ENCODE data around the gene APAF1.

APAF1 gene

DNA sequence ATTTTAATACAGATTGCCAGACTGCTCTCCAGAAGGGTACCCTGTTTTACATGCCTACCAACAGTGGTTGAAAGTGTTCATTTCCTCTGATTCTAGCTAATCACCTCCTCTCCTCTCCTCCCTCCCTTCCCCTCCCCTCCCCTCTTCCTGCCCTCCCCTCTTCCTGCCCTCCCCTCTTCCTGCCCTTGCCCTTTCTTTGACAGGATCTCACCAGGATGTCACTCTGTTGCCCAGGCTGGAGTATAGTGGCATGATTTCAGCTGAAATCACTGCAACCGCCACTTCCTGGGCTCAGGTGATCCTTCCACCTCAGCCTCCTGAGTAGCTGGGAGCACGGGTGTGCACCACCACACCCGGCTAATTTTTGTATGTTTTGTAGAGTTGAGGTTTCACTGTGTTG is 24.7 kb downstream of the APAF1 start:
- no peak for DNase-seq

DNA sequence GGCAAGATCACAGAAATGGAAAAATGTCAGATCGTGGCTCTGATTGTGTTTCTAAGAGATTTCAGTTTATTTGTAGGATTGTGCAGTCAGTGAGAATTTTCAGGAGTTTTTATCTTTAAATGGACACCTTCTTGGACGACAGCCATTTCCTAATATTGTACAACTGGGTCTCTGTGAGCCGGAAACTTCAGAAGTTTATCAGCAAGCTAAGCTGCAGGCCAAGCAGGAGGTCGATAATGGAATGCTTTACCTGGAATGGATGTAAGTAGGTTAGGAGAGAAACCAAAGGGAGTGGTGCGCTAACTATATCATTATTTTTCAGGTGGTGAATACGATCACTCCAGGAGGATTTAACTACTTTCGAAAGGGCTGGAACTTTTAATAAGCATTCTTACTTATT is 26.4 kb downstream of the APAF1 start:
- no peak for DNase-seq

DNA sequence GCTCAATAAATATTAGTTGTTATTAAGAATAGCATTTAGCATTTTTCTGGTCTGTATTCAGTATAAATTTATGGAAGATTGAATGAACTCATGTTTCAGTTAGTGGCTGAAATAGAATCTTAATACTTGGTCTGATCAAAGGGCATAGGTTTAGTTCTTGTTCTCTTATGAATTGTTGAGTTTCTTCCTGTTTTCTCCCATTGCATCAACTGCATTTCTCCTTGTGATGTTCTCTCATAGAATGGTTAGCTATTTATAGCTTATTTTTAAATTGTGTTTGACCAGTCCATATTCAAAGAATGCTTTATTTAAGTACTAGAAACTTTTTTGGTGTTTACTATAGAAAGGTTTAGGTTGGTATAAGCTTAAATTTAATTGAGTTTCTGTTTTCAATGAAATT is 29.8 kb downstream of the APAF1 start:
- no peak for DNase-seq

DNA sequence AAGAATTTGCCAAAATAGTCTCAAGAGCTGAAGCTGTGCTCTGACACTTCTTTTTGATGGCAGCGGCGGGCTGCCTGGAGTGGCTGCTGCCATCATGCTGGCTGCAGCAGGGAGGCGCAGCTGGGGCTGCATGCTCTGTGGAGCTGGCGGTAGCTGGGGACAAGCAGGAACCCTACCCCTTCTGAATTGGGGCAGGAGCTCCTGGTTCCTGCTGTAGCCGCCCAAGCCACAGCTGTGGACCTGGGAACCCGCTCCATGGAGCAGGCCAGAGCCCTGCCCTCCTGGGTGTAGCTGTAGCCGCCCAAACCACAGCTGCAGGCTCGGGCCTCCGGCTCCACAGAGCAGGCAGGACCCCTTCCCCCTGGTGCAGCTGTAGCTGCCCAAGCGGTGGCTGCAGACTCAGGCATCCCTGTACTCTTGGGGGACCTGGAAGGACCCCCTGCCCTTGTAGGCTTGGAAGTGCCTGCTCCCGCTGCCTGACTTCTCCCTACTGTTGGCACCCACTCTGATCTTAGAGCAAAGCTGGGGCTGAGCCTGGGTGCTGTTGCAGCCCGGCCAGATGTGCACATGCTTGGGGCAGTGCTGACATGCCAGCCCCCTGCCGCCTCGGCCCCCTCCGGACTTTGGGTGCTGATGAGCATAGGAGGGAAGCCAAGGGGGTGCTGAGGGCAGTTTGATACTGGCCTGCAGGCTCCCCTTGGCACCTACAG is 33.3 kb downstream of the APAF1 start:
- DNase-seq = no peak

DNA sequence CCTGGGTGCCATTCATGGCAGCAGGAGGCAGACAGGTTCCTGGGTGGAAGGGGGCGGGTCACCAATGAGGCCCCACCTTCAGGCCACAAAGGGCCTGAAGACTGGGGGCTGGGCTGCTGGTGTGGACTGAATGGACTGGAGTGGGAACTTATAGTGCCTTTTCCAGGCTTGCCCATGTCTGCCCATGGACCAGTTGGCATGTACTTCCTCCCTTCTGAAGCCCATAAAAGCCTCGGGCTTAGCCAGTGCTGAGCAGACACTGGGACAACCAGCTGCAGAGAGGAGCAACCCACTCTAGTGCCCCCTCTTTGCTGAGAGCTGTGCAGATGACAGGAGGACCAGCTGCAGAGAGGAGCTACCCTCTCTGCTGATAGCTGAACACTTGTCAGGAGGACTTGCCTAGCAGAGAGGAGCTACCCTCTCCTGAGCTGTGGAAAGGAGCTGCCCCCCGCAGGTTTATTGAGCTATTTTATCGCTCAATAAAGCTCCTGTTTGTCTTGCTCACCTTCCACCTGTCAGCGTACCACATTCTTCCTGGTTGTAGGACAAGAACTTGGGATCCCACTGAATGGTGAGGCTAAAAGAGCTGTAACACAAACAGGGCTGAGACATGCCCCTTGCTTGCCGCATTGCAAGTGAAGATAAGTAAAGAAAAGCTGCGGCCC is 34.0 kb downstream of the APAF1 start:
- DNase-seq = no peak

DNA sequence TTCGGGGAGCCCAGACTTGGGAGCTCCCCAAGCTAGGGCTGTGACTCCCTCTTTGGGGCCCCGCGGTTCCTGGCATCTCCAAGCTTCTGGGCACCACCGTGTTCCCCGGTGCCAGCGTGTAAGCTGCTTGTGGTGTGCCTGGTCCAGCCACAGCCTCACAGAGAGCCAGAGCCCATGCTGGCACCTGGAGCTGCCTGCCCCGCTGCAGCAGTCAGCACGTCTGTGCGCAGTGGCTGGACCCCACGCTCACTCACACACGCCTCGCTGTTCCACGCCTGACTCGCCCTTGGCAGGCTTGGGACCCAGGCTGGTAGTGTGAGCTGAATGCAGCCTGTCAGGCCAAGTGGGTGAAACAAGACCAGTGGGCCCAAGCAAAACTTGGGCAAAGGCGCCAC is 34.5 kb downstream of the APAF1 start:
- DNase-seq = no peak

DNA sequence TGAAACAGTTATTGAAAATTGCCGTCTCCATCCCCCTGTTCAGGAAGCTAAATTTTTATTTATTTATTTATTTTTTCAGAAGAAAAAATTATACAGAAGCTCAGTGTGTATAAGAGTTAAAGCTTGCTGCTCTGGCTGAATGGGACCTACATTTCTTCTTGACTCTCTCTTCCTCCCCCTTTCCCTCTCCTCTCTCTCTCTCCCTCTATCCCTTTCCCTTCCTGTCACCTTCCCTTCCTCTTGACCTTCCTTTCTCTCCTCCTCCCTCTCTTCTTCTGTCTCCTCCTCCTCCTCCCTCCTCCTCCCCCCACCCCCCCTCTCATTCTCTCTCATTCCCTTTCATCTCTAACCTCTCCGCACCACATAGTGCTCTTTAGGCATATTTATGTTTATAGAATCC is 39.1 kb downstream of the APAF1 start:
- no peak for DNase-seq

DNA sequence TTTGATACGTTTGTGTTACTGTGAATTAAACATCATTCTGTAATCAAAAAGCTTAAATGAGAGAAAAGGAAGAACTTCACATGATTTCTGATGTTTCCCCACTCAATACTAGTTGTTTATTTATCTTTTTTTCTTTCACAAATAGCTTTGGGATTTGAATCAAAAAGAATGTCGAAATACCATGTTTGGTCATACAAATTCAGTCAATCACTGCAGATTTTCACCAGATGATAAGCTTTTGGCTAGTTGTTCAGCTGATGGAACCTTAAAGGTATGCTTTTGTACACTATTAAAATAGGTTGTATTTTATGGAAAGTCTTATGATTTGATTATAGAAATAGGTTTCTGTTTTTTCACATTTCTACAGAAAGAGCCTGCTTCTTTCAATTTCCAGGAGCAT is 41.5 kb downstream of the APAF1 start:
- no peak for DNase-seq

DNA sequence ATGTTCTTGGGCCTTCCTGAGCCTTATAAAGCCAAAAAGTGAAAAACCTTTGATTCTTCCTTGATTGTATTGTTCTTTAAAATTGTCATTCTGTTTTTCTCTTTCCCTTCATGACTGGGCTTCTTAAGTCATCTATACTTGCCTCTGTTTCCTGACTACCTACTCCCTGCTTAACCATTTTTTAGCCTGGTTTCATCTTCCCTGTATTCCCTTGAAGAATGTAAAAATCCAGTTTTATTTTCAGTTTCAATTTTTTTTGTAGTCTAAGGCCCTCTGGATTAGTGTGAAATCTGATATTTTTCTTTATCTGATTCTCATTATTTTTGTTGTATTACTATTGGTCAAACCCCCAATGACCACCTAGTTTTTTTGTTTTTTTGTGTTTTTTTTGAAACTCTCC is 46.3 kb downstream of the APAF1 start:
- DNase-seq = no peak

DNA sequence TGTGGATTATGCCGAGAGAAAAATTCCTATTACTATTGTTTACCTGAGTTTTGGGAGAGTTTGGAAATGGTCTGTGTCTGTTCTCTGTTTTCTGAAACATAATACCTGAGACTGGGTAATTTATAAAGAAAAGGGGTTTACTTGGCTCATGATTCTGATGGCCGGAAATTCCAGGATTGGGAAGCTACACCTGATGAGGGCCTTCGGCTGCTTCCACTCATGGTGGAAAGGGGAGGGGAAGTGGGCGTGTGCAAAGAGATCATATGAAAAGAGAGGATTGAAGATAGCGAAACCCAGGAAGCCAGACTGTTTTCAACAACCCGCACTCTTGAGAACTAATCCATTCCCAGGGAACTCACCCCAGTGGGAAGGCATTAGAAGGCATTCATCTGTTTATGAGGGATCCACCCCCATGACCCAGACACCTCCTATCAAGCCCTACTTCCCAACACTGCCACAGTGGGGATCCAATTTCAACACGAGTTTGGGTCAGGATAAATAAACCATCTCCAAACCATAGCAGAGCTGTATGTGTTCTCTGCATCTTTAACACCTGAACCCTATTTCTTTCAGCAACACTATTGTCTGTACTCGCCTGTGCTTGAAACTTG is 51.1 kb downstream of the APAF1 start:
- DNase-seq = no peak

DNA sequence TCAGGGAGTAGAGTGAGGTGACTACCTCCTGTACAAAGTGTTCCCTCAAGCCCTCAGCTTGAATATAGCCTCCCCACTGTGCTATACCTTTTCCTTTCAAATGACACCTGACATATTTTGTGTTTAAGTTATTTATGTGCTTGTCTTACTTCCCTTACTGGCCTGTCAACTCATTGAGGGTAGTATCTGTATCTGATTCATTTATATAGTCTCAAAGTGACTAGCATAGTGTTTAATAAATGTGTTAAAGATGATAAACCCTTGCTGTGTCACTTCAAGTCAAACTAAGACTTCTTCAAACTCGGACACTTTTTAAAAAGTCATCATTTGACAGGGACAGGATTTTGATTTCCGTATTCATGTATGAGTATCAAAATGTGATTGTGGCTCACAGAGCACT is 52.1 kb downstream of the APAF1 start:
- no peak for DNase-seq

DNA sequence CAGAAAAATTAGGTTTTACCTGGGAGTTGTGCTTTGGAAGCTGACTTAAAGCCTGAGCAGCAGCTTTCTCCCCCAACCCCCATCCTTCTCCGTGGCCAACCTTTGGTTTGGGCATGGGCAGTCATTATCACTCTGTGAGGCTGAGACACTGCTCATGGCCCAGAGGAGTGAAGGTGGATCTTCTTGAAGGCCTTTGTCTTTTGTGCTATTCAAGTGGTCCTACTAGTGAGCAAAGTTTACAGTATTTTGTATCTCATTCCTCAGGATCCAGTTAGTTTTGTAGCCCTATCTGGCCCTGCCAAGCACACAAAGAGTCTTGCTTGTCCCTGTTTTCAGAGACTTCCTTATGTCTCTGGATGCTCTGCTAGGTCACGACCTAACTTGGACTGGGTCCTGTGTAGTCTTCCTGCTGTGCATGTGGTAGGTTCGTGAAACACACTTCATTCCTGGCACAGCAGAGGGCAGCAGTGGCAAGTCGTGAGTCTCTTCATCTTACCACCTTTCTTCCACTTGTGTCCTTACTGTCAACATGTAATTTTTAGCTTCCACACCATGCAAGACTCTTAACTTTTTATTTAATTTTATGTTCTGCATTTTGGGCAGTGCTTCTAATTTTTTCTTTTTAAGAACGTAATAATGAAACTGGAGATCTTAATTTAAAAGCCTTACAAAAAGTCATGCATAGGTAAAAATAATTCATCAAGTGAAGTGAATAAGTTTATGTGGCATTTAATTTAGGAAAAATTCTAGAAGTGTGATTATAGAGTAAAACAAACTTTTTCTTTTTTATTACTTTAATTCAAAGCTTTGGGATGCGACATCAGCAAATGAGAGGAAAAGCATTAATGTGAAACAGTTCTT is 53.7 kb downstream of the APAF1 start:
- DNase-seq = peak; percentile 48

DNA sequence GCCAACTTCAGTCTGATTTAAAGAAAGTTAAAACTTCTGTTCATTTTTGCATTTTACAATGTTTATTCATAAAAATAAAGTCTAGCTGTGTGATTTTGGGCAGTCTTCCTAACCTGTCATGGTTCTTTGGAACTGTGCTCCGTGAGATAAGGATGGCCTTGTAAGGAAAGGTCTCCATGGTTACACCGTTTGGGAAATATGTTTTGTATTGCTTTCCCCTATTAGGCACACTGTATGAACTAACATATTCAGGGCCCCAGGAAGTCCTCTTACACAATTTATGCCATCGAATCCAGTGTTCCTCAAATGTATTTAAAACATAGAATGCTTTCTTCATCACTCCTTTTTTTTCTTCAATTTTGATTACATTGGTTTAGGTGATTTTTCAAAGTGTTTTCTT is 54.5 kb downstream of the APAF1 start:
- no peak for DNase-seq

DNA sequence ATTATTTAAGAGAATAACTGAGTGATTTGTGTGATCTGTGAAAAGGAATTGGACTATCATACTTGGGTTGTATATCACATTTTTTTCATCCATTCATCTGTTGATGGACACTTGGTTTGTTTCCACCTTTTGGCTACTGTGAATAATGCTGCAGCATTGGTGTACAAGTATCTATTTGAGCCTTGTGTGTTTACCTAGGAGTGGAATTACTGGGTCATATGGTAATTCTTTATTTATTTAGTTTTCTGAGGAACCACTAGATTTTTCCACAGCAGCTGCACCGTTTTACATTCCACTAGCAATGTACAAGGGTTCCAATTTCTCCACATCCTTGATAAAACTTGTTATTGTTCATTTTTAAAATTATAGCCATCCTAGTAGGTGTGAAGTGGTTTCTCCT is 56.1 kb downstream of the APAF1 start:
- no peak for DNase-seq

DNA sequence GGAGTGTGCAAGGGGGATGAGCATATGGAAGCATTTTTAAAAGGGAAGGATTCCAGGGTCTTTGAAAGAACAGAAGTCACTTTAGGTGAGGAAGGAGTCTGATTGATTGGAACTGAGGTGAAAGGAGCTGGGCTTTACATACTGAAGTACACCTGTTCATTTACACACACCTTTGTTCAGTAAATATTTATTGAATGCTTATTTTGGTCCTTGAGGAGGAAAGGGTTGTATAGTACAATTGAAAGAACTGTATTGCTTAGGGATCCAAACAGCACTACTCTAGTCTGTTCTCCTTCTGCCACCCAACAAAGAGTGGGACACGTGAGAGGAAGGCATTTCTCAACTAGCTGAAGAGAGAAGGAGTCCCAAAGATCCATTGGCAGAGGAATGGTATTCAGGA is 63.9 kb downstream of the APAF1 start:
- no peak for DNase-seq

DNA sequence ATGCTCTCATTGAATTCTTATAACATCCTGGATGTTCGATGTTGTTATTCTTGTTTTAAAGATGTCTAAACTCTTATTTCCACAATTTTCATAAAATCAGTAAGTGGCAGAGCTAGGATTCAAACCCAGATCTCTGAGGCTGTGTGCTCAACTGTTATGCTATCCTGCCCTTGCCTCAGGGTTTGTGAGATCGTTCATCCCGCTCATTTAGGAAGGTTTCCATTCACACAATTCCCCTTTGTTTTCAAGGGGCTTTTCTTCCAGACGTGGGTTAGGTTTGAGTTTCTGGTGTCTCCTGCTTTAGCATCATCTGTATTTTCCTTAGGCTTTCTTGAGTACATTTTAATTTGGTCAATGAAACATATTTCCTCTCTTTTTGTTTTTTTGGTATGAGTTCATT is 69.3 kb downstream of the APAF1 start:
- DNase-seq = no peak

DNA sequence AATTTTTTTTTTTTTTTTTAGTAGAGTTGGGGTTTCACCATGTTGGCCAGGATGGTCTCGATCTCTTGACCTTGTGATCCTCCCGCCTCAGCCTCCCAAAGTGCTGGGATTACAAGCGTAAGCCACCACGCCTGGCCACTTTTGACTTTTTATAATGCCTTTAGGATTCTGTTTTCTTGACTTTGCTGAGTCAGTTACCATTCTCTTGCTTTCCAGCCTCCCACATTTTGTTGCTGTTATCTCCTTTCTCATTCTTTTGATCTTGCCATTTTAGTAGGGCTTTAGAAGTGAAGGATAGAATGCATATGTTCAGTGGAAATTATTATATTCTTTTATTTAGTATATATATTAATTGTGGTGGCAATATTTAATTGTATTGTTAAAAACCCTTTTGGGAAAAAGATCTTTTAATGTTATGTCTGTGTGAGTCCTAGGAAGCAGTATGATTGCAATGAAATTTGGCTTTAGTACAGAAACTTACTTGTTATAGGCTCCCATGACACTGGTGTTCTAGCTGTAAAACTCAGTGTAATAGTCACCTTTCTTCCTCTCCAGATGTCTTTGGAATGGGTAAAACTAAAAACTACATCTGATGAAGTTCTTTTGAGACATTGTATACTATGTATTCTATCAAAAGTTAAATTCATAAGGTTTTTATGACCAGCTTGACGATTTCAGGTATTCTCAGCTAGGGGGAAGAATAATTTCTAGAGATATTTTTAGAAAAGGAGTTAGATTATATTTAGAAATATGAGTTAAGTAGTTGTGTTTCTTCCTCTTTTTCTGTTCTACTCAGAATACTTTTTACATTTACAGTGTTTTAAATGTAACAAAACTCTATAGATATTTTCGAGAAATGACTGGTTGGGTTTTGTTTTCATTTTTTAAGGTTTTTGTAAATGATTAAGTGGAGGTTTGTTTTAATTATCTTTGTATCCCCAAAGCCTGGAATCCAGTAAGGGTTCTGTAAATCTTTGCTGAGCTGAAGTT is 74.7 kb downstream of the APAF1 start:
- DNase-seq = no peak

DNA sequence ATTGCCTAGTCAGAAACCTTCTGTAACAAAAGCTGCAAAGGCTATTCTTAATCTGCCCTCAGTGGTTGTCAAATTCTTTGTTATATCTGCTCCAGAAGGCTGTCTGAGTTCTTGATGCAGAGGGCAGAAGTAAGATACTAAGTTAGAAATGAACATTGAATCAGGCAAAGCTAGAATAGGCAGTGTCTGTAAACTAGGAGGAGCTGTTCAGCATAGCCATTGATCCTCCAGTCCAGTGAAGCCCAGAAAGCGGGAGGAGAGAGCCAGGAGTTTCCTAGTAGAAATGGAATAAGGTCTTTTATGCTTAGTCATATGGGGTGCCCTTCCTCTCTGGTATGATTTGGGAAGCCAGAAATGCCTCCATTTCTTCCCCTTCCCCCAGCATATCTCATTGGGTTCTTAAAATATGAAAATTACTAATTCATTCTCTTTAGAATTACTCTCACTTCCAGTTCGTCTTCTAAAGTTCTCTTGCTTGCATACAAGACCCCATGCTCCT is 76.2 kb downstream of the APAF1 start:
- no peak for DNase-seq

DNA sequence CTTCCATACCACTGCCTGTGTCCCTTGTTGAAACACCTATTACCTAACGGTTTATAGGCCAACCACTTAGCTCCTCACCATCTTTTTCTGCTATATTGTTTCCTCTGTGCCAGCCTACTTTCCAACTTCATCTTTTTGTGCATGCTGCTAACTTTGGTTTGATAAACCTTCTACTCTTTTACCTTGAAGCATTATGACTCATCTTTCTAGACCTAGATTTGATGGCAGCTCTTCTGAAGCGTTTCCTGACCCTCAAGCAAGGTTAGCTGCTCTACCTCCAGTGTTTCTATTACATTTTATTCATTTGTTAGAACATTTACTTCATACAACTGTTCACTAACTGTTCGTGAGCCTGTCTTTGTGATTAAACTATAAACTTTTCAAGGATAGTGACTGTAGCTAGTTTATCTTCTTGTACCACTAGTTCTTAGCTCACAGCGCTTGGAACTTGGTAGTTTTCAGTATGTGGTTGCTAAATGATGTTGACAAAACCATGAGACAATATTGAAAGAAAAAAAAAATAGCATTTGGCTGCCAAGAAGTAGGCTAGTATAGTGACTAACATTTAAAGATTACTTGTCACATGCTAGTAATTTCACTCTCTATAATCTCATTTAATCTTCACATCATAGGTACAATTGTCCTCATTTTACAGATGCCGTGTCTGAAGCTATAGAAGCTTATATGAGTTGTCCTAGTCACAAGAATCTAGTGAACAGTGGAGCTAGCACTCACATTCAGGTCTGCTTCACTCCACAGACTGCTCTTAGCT is 79.5 kb downstream of the APAF1 start:
- no peak for DNase-seq

DNA sequence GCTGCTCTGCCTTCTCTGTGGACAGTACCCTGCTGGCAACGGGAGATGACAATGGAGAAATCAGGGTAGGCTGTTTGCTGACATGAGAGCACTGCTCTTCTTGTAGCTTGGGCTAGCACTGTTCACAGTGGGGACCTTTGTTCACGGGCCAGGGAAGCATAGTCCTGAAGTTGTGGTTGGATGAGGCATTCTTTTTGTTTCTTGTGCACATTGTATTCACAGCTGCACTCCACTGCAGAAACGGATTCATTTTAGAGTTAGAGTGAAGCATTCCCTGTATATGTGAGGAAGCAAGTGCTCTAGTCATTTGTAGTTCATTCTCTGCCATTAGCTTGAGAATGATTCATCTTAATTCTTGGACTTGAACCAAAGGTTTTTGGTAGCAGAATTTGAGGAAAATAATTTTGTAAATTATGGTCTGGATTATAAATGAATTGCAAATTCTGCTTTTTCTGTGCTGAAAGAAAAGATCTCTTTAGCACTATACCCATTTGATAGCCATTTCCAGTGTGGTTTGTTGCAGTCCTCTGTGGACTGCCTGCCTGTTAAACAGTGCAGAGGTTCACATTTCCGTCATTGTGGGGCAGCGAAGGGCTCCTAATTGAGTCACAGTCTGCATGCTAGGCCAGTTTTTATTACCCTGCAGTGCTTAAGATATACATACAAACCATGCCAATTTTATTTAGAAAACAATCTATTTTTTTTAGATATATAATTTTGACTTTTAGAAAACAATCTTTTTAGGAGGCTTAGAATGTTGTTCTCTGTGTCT is 80.6 kb downstream of the APAF1 start:
- no peak for DNase-seq

Data from left hindlimb (tissue), 1 donor.